ENCODE measurements around the gene CFAP157.

Gene CFAP157

DNA sequence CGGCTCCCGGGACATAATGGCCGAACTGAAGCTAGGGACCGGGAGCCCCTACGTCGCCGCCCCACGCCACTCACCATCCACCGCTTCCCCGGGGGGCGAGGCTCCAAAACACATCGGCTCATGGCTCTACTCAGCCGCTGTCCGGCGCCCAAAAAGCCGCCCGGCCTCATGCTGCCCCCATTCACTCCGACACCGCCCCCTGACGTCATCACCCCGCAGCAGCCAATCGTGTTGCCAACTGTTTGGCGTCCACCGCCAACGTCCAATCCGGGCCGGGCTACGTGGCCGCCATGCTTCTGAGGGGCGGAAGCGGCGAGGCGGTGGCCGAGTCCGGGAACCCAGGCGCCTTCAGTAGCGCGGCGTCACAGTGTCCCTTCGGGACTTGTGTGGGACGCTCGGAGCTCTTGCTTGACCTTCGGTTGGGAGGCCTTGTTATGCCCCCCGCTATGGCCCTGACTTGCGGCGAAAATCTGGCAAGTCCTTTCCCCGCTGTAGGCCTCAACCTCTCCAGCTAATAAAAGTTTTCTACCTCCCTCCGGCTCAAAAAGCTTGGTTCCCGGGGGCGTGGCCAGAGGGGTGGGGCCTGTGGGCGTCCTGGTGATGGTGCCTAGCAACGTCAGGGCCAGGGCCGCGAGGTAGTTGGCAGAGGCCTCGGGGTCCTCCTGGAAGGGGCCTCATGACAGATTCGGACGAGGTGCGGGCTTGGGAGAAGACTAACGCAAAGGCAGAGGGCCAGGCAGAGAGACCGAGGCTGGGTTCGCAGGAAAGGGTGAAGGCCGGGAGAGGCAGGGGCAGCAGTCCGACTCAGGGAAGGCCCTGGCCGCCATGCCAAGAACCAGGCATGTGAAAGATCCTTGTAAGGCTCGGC, 8.9 kb downstream of the CFAP157 start, which contains the start of the genes PTRH1 and TTC16:
Gene PTRH1, minus strand, starts transcription at position 194 of the 868 bp plus-strand sequence. Its CDS starts 24 bp downstream, at position 170.
Gene TTC16, plus strand, starts transcription at position 610 of the 868 bp plus-strand sequence. Its CDS starts 67 bp downstream, at position 677.
- peak; percentile 99 for DNase-seq (ENCODE audit: low spot score)

DNA sequence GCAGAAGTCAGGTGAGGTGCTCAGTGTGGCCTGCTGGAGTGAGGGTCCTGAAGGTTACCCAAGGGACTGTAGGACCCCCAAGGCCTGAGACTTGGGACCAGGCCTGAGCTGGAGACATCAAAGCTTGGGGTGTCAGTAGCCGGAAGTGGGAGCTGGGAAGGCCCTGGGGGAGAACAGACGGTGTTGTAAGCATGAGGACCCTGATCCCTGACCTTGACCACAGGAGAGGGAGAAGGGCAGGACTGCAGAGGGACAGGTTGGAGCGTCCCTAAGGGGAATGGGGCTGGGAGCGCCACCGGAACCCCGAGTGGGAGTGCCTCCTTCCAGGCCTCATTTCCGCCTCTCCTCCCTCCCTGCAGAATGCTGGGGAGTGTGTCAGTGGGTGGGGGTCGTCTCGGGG, 9.6 kb downstream of the CFAP157 start:
- no peak for DNase-seq (ENCODE audit: low spot score)

DNA sequence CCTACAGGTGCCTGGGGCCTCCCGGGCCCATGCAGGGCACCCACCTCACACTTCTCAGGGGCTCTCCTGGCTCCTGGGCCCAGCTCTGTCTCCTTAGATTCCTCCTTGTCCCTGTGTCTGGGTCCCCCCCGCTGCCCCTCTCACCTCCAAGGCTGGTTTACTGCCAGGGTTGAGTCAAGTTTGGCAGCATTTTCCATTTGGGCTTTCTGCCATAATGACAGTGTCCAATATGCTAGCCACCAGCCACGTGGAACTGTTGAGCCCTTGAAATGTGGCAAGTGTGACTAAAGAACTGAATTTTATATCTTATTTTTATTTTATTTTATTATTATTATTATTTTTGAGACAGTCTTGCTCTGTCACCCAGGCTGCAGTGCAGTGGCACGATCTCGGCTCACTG, 11.0 kb downstream of the CFAP157 start:
- no peak for DNase-seq (ENCODE audit: low spot score)

GRCh38 chr9:127720031-127720864, 13.5 kb downstream of the CFAP157 start:
- DNase-seq (ENCODE audit: low spot score): no peak

GRCh38 chr9:127720865-127721227, 14.1 kb downstream of the CFAP157 start:
- no peak for DNase-seq (ENCODE audit: low spot score)

- no peak for DNase-seq (ENCODE audit: low spot score)
Measured at GRCh38 chr9:127721391-127721821, 14.6 kb downstream of the CFAP157 start.

DNA sequence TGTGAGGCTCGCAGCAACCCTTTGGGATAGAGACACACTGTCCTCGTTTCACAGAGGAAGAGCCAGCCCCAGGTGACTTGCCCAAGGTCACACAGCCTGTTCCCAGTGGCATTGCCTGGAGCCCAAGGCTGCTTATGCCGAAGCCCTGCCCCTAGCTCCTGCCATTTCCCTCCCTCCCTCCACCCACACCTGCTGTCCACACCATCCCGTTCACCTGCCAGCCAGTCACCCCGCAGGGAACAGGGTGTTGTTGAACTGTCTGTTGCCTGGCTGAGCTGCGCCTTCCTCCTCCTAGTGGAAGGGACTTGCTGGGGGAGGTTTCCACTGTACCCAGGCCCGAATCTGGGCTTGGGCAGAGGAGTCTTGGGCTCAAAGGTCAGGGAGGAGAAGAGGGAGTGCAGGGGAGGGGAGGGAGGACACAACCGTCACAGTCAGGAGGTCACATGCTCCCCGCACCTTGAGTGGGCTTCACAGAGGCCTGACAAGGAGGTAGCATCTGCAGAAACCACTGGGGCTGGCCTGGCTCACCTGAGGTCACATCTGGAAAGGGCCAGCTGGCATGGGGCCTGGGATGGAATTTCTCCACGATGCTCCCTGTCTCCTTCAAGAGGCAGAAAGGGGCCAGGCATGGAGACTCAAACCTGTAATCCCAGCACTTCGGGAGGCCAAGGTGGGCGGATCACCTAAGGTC, 15.4 kb downstream of the CFAP157 start:
- no peak for DNase-seq (ENCODE audit: low spot score)

GRCh38 chr9:127723013-127723412, 16.2 kb downstream of the CFAP157 start:
- DNase-seq (ENCODE audit: low spot score): no peak

DNA sequence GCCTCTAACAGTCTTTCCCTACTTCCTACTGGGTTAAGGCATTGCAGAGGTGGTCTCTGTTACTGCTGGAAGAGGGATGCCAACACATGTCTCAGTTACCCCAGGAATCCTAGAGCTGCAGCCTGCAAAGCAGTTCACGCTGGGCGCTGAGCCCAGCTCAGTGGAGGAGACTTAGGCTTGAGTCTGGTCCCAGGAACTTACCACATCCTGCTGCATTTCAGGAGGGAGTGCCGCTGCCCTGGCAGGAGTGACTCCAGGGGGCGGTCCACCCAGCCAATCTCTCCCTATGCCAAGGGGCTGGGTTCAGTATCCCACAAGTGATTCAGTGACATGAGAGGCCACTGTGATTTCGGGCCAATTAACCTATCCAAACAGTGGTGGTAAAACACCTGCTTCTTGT, 16.7 kb downstream of the CFAP157 start:
- peak; percentile 90 for DNase-seq (ENCODE audit: low spot score)

DNA sequence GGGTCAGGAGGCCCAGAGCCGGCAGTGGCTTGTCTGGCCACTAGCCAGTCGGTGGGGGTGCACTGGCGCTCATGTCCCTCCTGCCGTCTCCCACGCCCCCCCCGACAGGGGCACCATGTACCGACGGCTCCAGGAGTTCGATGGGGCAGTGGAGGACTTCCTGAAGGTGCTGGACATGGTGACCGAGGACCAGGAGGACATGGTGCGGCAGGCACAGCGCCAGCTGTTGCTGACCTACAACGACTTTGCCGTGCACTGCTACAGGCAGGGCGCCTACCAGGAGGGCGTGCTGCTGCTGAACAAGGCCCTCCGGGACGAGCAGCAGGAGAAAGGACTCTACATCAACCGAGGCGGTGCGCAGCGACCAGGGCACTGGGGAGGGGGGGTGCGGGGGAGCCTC, 17.2 kb downstream of the CFAP157 start:
- DNase-seq (ENCODE audit: low spot score): no peak

- DNase-seq (ENCODE audit: low spot score): no peak
Measured at GRCh38 chr9:127726871-127727270, 20.1 kb downstream of the CFAP157 start.

GRCh38 chr9:127728808-127729207, 22.0 kb downstream of the CFAP157 start:
- DNase-seq (ENCODE audit: low spot score): no peak

DNA sequence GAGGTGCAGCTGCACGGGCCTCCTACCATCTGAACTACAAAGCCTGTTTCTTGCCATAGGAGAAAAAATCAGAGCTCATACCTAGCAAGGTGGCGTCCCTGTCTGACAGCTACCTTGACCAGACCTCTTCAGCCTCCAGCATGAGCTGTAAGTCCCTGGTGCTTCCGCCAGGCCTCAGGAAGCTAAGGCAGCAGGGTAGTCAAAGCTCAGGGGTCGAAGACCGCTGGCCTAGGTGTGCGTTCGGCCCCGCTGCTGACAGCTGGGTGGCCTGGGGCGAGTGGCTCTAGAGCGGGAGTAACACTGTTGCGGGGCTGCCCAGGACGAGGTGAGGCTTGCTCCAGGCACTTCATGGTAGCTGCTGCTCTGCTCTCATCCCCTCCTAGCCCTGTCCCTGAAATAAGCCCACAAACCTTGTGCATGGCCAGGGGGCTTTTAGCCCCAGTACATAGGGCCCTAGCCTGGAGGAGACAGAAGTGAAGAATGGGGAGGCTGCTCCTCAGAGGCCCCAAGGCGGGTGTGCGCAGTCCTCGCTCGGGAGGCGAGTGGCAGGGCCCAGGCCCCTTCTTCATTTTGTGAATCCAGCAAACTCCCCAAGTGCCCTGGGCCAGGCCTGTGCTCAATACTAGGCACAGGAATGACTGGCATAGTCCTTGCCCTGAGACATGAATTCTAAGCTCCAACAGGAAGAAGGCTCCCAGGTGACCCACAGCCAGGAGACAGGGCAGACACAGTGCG, 22.9 kb downstream of the CFAP157 start:
- no peak for DNase-seq (ENCODE audit: low spot score)

DNA sequence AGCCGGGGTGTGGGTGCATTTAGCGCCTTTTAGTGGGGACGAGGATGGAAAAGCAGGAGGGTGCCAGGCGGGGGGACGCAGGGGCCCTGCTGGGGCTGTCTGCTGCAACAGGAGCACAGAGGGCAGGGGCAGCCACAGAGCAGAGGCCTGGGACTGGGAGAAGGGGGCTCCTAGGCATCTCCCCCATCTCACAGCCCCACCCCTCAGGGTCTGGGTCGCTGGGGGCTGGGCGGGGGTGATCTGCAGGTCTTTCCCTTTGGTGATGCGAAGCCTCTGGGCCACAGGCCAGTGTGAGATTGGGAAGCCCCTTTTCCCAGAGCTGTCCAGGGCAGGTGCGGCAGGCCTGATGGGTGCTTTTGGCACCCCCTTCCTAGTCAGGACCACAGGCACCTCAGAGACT, 23.5 kb downstream of the CFAP157 start:
- DNase-seq (ENCODE audit: low spot score): no peak

- DNase-seq (ENCODE audit: low spot score): no peak
Measured at GRCh38 chr9:127730799-127731410, 24.1 kb downstream of the CFAP157 start.

- DNase-seq (ENCODE audit: low spot score): no peak
Measured at GRCh38 chr9:127731938-127732337, 25.1 kb downstream of the CFAP157 start.

DNA sequence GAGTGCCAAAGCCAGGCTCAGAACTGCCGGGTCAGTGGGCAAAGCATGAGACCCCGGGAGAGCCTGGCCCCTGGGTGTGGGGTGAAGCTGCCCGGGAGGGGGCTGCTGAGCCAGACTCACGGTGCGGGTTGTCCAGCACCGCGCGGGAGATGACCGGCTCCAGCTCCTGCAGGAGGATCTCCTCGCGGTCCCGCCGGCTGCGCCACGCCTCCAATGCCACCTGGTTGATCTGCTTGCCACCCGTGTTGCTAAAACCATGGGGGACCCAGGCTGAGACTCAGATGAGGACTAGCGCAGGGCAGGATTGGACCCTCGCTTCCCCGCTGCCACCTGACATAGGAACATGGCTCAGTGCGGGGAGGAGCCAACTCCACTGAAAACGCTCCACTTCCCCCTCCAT, 25.7 kb downstream of the CFAP157 start:
- no peak for DNase-seq (ENCODE audit: low spot score)

GRCh38 chr9:127733614-127734013, 26.8 kb downstream of the CFAP157 start:
- no peak for DNase-seq (ENCODE audit: low spot score)

- DNase-seq (ENCODE audit: low spot score): no peak
Measured at GRCh38 chr9:127734247-127734746, 27.5 kb downstream of the CFAP157 start.

- DNase-seq (ENCODE audit: low spot score): peak; percentile 97
Measured at GRCh38 chr9:127734747-127735529, 28.1 kb downstream of the CFAP157 start, which contains the start of gene TOR2A. Gene TOR2A, minus strand, starts transcription at chr9:127735294. Its CDS starts 24 bp downstream, at chr9:127735270.
